Neuronal stem cell (in vitro differentiated cells): ENCODE data around the gene LSM14A.
"Not testable (repeated sequence)": the region's sequence is repeated elsewhere in the genome, so short reads cannot be mapped to it uniquely, and the experiment has no call there.

Experiments
- DNase-seq: peaks from one replicate; pipeline ENCODE4 v3.0.0-alpha.2; 2013; ENCODE audit warnings: low spot score
- H2AFZ ChIP-seq: one replicate; pipeline ENCODE4 v1.6.1; 2013; ENCODE audit warnings: mild to moderate bottlenecking, low read length, inconsistent platforms
- H2AK5ac ChIP-seq: 2 replicates; pipeline ENCODE4 v1.6.1; 2013; ENCODE audit warnings: low read depth, mild to moderate bottlenecking, inconsistent platforms, low read length, moderate library complexity, mixed read lengths
- H2BK120ac ChIP-seq: 2 replicates; pipeline ENCODE4 v1.6.1; 2013; ENCODE audit warnings: low read depth, mild to moderate bottlenecking, inconsistent platforms, low read length, moderate library complexity, mixed read lengths
- H2BK12ac ChIP-seq: one replicate; pipeline ENCODE4 v1.6.1; 2013; ENCODE audit warnings: low read length, inconsistent platforms
- H2BK15ac ChIP-seq: 2 replicates; pipeline ENCODE4 v1.6.1; 2013; ENCODE audit warnings: mild to moderate bottlenecking, low read length, inconsistent platforms, mixed read lengths
- H2BK5ac ChIP-seq: one replicate; pipeline ENCODE4 v1.6.1; 2013; ENCODE audit warnings: inconsistent platforms, mild to moderate bottlenecking, low read length, moderate library complexity
- H3K14ac ChIP-seq: one replicate; pipeline ENCODE4 v1.6.1; 2013; ENCODE audit warnings: low read length, inconsistent platforms
- H3K18ac ChIP-seq: 2 replicates; pipeline ENCODE4 v1.6.1; 2013; ENCODE audit warnings: low read length, inconsistent platforms
- H3K23ac ChIP-seq: 2 replicates; pipeline ENCODE4 v1.6.1; 2013; ENCODE audit warnings: low read depth, mild to moderate bottlenecking, mixed read lengths, low read length, inconsistent platforms; ENCODE audit not compliant: poor library complexity
- H3K27ac ChIP-seq: replicated peaks from 3 replicates; pipeline ENCODE4 v1.5.1; 2013; ENCODE audit warnings: low read length, inconsistent platforms
- H3K27me3 ChIP-seq, 3 experiments: 2 replicates each; pipeline ENCODE4 v1.6.1; 2013; ENCODE audit warnings: low read length in 3 of 3, mild to moderate bottlenecking in 2 of 3, inconsistent platforms in 1 of 3, low read depth in 1 of 3, mixed read lengths in 1 of 3, moderate library complexity in 1 of 3; ENCODE audit not compliant: control insufficient read depth in 3 of 3, insufficient read depth in 3 of 3
- H3K36me3 ChIP-seq, 2 donors: replicated peaks in 1 of 2; 2 replicates each; pipeline ENCODE4 v1.6.1; 2013; ENCODE audit warnings: low read length in 2 of 2; ENCODE audit not compliant: control insufficient read depth in 2 of 2, insufficient read depth in 2 of 2
- H3K4ac ChIP-seq: 2 replicates; pipeline ENCODE4 v1.6.1; 2013; ENCODE audit warnings: inconsistent platforms, mild to moderate bottlenecking, low read length, moderate library complexity
- H3K4me1 ChIP-seq, 2 donors: 1 replicate in 1 of 2; 2 replicates in 1 of 2; pipeline ENCODE4 v1.6.1; 2013; ENCODE audit warnings: low read length in 2 of 2, low read depth in 1 of 2; ENCODE audit not compliant: control insufficient read depth in 2 of 2, insufficient read depth in 1 of 2
- H3K4me2 ChIP-seq: one replicate; pipeline ENCODE4 v1.6.1; 2013; ENCODE audit warnings: mild to moderate bottlenecking, low read length, inconsistent platforms; ENCODE audit not compliant: insufficient read depth, poor library complexity, severe bottlenecking
- H3K4me3 ChIP-seq, 2 donors: 2 replicates each; pipeline ENCODE4 v1.5.1; 2013; ENCODE audit warnings: low read length in 2 of 2, mild to moderate bottlenecking in 2 of 2, inconsistent platforms in 1 of 2, moderate library complexity in 1 of 2
- H3K79me1 ChIP-seq: one replicate; pipeline ENCODE4 v1.6.1; 2013; ENCODE audit warnings: low read depth, mild to moderate bottlenecking, inconsistent platforms, low read length, moderate library complexity
- H3K9ac ChIP-seq: one replicate; pipeline ENCODE4 v1.6.1; 2013; ENCODE audit warnings: mild to moderate bottlenecking, low read depth, low read length, inconsistent platforms; ENCODE audit not compliant: poor library complexity
- H3K9me3 ChIP-seq, 2 donors: replicated peaks in 1 of 2; 2 replicates each; pipeline versions ENCODE3 to v1.6.1; 2013; ENCODE audit warnings: low read length in 2 of 2, mild to moderate bottlenecking in 2 of 2, inconsistent platforms in 1 of 2, low read depth in 1 of 2, mixed read lengths in 1 of 2, moderate library complexity in 1 of 2; ENCODE audit not compliant: control insufficient read depth in 2 of 2, insufficient read depth in 1 of 2
- H4K8ac ChIP-seq: one replicate; pipeline ENCODE4 v1.6.1; 2013; ENCODE audit warnings: low read depth, mild to moderate bottlenecking, inconsistent platforms, low read length, moderate library complexity
- H4K91ac ChIP-seq: one replicate; pipeline ENCODE4 v1.6.1; 2013; ENCODE audit warnings: low read length, low read depth, mild to moderate bottlenecking, inconsistent platforms; ENCODE audit not compliant: poor library complexity
- WGBS, 2 donors: extraction: QIAGEN DNeasy Blood & Tissue Kit; methylation state at CpG; one replicate each; pipeline ENCODE4 v1.1.7; 2013; ENCODE audit warnings: missing lambda C conversion rate in 2 of 2, mixed read lengths in 1 of 2; ENCODE audit not compliant: insufficient read length in 2 of 2, insufficient replicate concordance in 1 of 2; ENCODE audit errors: extremely low coverage in 2 of 2; 5-methylcytosine and 5-hydroxymethylcytosine counted together

Gene LSM14A

GRCh38 chr19:34165295-34165738, 7.0 kb upstream of the LSM14A start:
- Histone ChIP-seq H3K27me3 (no peaks in the 10 kb centered on the region), H2BK5ac (no peak overlapping the region), H3K4ac (no peak overlapping the region), H3K18ac (no peak overlapping the region), H3K9me3 (no peaks in the 10 kb centered on the region), H3K23ac (no peak overlapping the region), H3K9ac (peak overlapping the region; percentile 22), H2BK120ac (no peak overlapping the region), H3K4me1 (no peaks in the 10 kb centered on the region), H3K4me2 (no peak overlapping the region), H2BK15ac (no peak overlapping the region), H4K8ac (no peak overlapping the region), H3K27ac (no peak overlapping the region), H3K79me1 (no peaks in the 10 kb centered on the region), H2BK12ac (no peak overlapping the region), H4K91ac (no peak overlapping the region), H3K14ac (no peak overlapping the region), H3K4me3 (no peak overlapping the region), H2AFZ (no peak overlapping the region), H2AK5ac (no peak overlapping the region), H3K36me3 (no peaks in the 10 kb centered on the region)
- WGBS, 2 donors, result no CpG with 5 or more reads among the region's 8 CpGs
- DNase-seq, result no peak

- not testable (repeated sequence) for H2BK5ac ChIP-seq, H4K8ac ChIP-seq, H3K14ac ChIP-seq, H3K18ac ChIP-seq, H3K4ac ChIP-seq, H3K4me2 ChIP-seq, DNase-seq, H3K4me3 ChIP-seq, H3K27me3 ChIP-seq, H2BK12ac ChIP-seq, H3K9me3 ChIP-seq, H3K27ac ChIP-seq, H3K79me1 ChIP-seq, H3K23ac ChIP-seq, H2AK5ac ChIP-seq, H2AFZ ChIP-seq, H2BK15ac ChIP-seq, H2BK120ac ChIP-seq, H3K9ac ChIP-seq, H4K91ac ChIP-seq
- peaks cover 5 to 12% of the 10 kb centered on the region in 2 donors for H3K4me1 ChIP-seq
- no CpG with 5 or more reads among the region's 12 CpGs for WGBS, 2 donors
- H3K36me3 ChIP-seq, result peaks cover 0 to 13% of the 10 kb centered on the region in 2 donors
These were observed 2.7 kb upstream of the LSM14A start for GRCh38 chr19:34169475-34170199.

DNA sequence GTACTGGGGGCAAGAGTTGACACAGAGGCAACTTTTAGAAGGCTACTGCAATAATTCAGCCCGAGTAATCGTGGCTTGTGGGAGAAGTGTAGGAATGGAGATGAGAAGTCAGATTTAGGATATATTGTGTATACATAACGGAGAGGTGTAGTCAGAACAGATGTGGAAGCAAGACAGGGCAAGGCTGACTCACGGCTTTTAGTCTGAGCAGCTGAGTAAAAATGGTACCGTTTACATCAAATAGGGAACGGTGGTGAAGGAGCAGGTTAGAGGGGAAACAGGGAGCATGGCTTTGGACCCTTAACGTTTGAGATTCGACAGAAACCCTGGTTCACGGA, 796 bp upstream of the LSM14A start:
- Histone ChIP-seq H3K18ac (peak overlapping the region; percentile 61), H2AFZ (peak overlapping the region; percentile 92), H3K4ac (no peak overlapping the region), H2BK120ac (no peak overlapping the region), H3K4me2 (peak overlapping the region; percentile 88), H3K27ac (peak overlapping the region; percentile 95), H3K9me3 (no peaks in the 10 kb centered on the region), H2AK5ac (peak overlapping the region; percentile 99), H2BK15ac (no peak overlapping the region), H3K36me3 (peaks cover 0 to 32% of the 10 kb centered on the region in 2 donors), H4K91ac (no peak overlapping the region), H3K9ac (peak overlapping the region; percentile 99), H3K14ac (no peak overlapping the region), H2BK5ac (peak overlapping the region; percentile 97), H3K27me3 (no peaks in the 10 kb centered on the region), H3K4me1 (peaks cover 5 to 12% of the 10 kb centered on the region in 2 donors), H4K8ac (peak overlapping the region; percentile 94), H3K23ac (no peak overlapping the region), H2BK12ac (no peak overlapping the region), H3K4me3 (peak overlapping the region; percentile 73 to 83), H3K79me1 (peaks cover 4% of the 10 kb centered on the region)
- WGBS, 2 donors, result no CpG with 5 or more reads among the region's 9 CpGs
- DNase-seq, result no peak

GRCh38 chr19:34172661-34173192, 423 bp downstream of the LSM14A start:
- H2AFZ ChIP-seq, result peak overlapping the region; percentile 92

More at GRCh38 chr19:34172661-34173192, 423 bp downstream of the LSM14A start:
- Histone ChIP-seq H3K4ac (peak overlapping the region; percentile 97), H3K9me3 (no peaks in the 10 kb centered on the region), H3K4me2 (peak overlapping the region; percentile 80), H2BK120ac (peak overlapping the region; percentile 83), H2BK12ac (no peak overlapping the region), H3K4me3 (peak overlapping the region; percentile 73 to 99), H4K91ac (no peak overlapping the region), H3K79me1 (peaks cover 6% of the 10 kb centered on the region), H3K27ac (peak overlapping the region; percentile 95), H3K14ac (peak overlapping the region; percentile 95), H2BK15ac (peak overlapping the region; percentile 96), H4K8ac (no peak overlapping the region), H2BK5ac (peak overlapping the region; percentile 97), H3K4me1 (peaks cover 5 to 12% of the 10 kb centered on the region in 2 donors), H2AK5ac (peak overlapping the region; percentile 97), H3K27me3 (no peaks in the 10 kb centered on the region), H3K18ac (peak overlapping the region; percentile 100), H3K36me3 (peaks cover 0 to 44% of the 10 kb centered on the region in 2 donors), H3K23ac (peak overlapping the region; percentile 99), H3K9ac (peak overlapping the region; percentile 100)
- no CpG with 5 or more reads among the region's 58 CpGs for WGBS, 2 donors
- no peak for DNase-seq
